HCT116 (cell line): ENCODE data around the gene HRK.

Experiments
- CEBPB ChIP-seq: IDR thresholded peaks from 2 replicates; pipeline ENCODE4 v1.6.1; 2012; ENCODE audit warnings: low read depth
- ELF1 ChIP-seq: IDR thresholded peaks from 2 replicates; pipeline ENCODE4 v1.6.1; 2012; ENCODE audit warnings: low read depth, borderline replicate concordance
- EZH2 ChIP-seq: fragments of 200-600 bp; sonication (generic); IDR thresholded peaks from 2 replicates; pipeline ENCODE4 v1.6.1; 2017; ENCODE audit warnings: antibody characterized with exemption, mixed run types
- JUND ChIP-seq: IDR thresholded peaks from 2 replicates; pipeline ENCODE4 v1.6.1; 2012
- POLR2A ChIP-seq: IDR thresholded peaks from 2 replicates; pipeline ENCODE4 v1.7.0; 2011; ENCODE audit warnings: borderline replicate concordance; ENCODE audit not compliant: insufficient read depth, insufficient read length; ENCODE audit errors: extremely low read depth
- POLR2AphosphoS5 ChIP-seq: IDR thresholded peaks from 2 replicates; pipeline ENCODE4 v1.6.1; 2011; ENCODE audit warnings: mild to moderate bottlenecking, low read depth, low read length, moderate library complexity
- SIN3A ChIP-seq: IDR thresholded peaks from 2 replicates; pipeline ENCODE4 v1.6.1; 2012; ENCODE audit warnings: low read depth
- TCF7L2 ChIP-seq: IDR thresholded peaks from 2 replicates; pipeline ENCODE4 v1.7.0; 2011; ENCODE audit warnings: borderline replicate concordance, inconsistent platforms; ENCODE audit not compliant: insufficient read depth, insufficient read length; ENCODE audit errors: extremely low read depth
- TF ChIP-seq, protein P1 (sequence below), 3 experiments: fragments of 200-600 bp in 1 of 3; sonication (generic) in 1 of 3; IDR thresholded peaks in 2 of 3; conservative IDR thresholded peaks in 1 of 3; 2 replicates each; pipeline ENCODE4 v1.5.1; 2012 to 2017; ENCODE audit warnings: low read depth in 2 of 3, low read length in 2 of 3, antibody characterized with exemption in 1 of 3, borderline replicate concordance in 1 of 3, control low read depth in 1 of 3, mild to moderate bottlenecking in 1 of 3, mixed read lengths in 1 of 3, mixed run types in 1 of 3, moderate library complexity in 1 of 3; ENCODE audit not compliant: insufficient read depth in 1 of 3
- TF ChIP-seq, protein P2 (sequence below): IDR thresholded peaks from 2 replicates; pipeline ENCODE4 v1.6.1; 2012
- TF ChIP-seq, protein P3 (sequence below): IDR thresholded peaks from 2 replicates; pipeline ENCODE4 v1.6.1; 2012; ENCODE audit warnings: low read depth

DNA sequence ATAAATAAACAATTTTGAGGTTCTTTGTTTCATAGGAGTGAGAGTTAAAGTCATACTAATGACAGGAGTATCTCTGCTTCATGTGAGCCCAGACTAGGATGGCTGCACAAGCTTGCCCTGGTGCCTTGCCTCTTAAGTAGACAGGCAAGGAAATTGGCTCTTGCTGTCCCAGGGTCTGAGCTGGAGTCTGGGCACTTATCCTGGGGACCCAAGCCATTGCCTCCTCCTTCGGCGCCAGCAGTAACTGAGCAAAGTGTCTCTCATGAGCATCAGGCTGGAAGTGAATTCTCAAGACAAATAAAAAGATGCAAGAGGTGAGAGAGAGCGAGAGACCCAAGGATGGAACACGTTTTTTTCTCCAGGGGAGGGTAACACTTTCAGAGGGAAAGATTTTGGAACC, 22.6 kb upstream of the HRK start:
- no peak for TF ChIP-seq SIN3A
- TF ChIP-seq, protein P1, sequence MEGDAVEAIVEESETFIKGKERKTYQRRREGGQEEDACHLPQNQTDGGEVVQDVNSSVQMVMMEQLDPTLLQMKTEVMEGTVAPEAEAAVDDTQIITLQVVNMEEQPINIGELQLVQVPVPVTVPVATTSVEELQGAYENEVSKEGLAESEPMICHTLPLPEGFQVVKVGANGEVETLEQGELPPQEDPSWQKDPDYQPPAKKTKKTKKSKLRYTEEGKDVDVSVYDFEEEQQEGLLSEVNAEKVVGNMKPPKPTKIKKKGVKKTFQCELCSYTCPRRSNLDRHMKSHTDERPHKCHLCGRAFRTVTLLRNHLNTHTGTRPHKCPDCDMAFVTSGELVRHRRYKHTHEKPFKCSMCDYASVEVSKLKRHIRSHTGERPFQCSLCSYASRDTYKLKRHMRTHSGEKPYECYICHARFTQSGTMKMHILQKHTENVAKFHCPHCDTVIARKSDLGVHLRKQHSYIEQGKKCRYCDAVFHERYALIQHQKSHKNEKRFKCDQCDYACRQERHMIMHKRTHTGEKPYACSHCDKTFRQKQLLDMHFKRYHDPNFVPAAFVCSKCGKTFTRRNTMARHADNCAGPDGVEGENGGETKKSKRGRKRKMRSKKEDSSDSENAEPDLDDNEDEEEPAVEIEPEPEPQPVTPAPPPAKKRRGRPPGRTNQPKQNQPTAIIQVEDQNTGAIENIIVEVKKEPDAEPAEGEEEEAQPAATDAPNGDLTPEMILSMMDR (IDR thresholded peaks at IDR 0.05 in 2 of 3, conservative IDR thresholded peaks at IDR 0.05 in 1 of 3; ENCODE audit: borderline replicate concordance in 1 of 3, insufficient read depth in 1 of 3, low read depth in 2 of 3, low read length in 2 of 3), result no peak
- TF ChIP-seq POLR2A, result no peak
- TF ChIP-seq, protein P2, sequence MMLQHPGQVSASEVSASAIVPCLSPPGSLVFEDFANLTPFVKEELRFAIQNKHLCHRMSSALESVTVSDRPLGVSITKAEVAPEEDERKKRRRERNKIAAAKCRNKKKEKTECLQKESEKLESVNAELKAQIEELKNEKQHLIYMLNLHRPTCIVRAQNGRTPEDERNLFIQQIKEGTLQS, result no peak
- no peak for TF ChIP-seq POLR2AphosphoS5
- TF ChIP-seq TCF7L2, result no peak
- TF ChIP-seq, protein P3, sequence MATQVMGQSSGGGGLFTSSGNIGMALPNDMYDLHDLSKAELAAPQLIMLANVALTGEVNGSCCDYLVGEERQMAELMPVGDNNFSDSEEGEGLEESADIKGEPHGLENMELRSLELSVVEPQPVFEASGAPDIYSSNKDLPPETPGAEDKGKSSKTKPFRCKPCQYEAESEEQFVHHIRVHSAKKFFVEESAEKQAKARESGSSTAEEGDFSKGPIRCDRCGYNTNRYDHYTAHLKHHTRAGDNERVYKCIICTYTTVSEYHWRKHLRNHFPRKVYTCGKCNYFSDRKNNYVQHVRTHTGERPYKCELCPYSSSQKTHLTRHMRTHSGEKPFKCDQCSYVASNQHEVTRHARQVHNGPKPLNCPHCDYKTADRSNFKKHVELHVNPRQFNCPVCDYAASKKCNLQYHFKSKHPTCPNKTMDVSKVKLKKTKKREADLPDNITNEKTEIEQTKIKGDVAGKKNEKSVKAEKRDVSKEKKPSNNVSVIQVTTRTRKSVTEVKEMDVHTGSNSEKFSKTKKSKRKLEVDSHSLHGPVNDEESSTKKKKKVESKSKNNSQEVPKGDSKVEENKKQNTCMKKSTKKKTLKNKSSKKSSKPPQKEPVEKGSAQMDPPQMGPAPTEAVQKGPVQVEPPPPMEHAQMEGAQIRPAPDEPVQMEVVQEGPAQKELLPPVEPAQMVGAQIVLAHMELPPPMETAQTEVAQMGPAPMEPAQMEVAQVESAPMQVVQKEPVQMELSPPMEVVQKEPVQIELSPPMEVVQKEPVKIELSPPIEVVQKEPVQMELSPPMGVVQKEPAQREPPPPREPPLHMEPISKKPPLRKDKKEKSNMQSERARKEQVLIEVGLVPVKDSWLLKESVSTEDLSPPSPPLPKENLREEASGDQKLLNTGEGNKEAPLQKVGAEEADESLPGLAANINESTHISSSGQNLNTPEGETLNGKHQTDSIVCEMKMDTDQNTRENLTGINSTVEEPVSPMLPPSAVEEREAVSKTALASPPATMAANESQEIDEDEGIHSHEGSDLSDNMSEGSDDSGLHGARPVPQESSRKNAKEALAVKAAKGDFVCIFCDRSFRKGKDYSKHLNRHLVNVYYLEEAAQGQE, result no peak
- no peak for TF ChIP-seq EZH2
- no peak for TF ChIP-seq ELF1
- TF ChIP-seq CEBPB, result no peak
- no peak for TF ChIP-seq JUND
